GM18499 (cell line): ENCODE data around the gene APBA2.

ENCODE experiments used
- ATAC-seq: cut with Tn5 transposase; IDR thresholded peaks from one replicate; pipeline ENCODE4 v1.9.1; 2021; ENCODE audit warnings: moderate number of reproducible peaks; ENCODE audit not compliant: insufficient read depth, unreplicated experiment

Gene APBA2

GRCh38 chr15:29124581-29125381, 239.0 kb downstream of the APBA2 start:
- no peak for ATAC-seq

DNA sequence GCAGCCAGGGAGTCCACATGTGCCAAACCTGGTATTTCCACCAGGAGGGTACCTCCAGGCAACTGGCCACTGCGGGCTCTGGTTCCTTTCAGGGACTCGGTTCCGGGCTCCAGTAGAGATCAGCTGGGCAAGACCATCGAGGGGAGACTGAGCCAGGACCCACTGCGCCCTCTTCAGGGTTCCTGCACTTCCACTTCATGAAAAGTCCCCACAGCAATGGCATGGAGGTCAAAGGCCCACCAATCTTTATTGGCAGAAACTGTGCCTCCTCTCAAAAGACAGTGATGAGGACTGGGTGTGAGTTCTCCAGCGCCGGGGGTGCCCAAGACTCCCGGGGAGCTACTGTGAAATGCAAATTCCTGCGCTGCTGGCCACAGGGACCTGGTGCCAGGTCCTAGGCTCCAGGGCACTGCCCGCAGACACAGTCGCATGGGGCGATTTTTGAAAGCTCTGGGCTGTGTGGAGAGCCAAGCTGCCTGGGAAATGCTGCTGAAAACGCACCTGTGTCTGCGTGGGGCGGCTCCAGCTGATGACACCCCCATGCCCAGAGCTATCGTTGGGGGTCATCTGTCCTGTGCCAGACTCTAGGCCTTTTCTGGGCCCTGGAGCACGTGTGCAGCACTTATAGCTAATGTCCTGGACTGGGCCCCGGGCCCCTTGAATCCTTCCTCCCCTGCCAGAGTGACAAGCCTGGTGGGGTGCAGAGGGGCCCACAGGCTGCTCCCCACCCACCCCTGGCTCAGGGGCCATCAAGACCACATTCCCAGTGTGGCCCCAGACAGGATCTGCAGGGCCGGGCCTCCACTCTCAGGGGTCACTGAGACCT, 239.8 kb downstream of the APBA2 start:
- ATAC-seq, result no peak

- ATAC-seq, result no peak
Observed at GRCh38 chr15:29126208-29126536, 240.4 kb downstream of the APBA2 start.

- no peak for ATAC-seq
Observed at GRCh38 chr15:29126821-29127461, 241.2 kb downstream of the APBA2 start.

DNA sequence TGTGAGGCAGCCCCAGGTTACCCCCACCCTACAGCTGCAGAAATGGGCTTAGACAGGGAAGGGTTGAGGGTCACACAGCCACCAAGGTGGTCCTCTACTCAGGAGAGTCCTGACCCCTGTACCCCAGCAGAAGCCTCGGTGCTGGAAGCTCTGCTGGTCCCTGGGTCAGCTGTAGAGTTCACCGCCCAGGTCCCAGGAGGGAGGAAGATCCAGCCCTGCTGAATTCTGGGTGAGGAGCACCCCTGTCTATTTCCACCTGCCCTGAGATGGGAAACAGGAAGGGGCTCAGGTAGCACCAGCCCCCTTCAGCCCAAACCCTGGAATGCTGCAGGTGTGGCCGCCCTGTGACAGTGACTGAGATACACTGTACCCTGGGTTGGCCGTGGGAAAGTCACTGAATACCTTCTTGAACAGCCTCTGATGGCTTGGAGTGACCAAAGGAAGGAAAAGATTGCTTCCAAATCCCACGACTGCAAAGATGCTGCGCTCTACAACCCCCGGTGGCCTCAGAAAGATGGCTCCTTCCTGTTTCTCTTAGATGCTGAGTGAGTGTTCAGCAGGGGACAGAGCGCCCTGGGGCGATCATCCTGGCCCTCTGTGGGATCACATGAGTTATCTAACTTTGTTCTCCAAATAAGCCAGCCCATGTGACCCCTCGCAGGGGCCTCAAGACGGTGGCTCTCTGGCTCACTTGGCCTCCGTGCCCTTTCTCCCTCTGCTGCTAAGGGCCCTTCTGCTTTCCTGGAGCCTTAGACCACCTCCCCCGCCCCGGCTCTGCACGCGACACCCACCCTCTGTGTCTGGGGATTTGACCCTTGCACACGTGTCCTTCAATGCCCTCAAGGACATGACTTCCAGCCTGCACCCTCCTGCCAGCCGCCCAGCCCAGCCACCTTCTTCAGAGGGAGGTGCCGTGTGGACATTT, 242.0 kb downstream of the APBA2 start:
- no peak for ATAC-seq

DNA sequence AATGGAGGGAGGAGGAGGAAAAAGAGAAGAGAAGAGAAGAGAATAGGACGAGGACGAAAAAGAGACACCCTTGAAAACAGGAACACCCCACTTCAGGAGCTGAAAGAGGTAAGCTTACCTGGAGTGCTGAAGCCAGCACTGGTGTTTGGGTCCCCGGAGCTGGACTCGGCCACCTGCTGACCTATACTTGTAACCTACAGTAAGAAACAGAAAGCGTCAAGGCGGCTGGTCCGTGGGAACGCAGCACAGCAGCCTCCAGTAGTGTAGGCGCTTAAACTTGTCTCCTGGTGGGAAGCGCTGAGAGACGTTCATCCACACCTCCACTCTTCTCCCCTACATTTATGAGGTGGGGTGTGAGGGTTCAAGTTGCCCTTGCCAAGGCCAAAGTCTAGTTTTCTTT, 242.9 kb downstream of the APBA2 start:
- no peak for ATAC-seq

- no peak for ATAC-seq
Observed at GRCh38 chr15:29129221-29129620, 243.4 kb downstream of the APBA2 start.

GRCh38 chr15:29129926-29130325, 244.2 kb downstream of the APBA2 start:
- no peak for ATAC-seq

GRCh38 chr15:29130476-29130875, 244.7 kb downstream of the APBA2 start:
- no peak for ATAC-seq

GRCh38 chr15:29130951-29131839, 245.4 kb downstream of the APBA2 start:
- no peak for ATAC-seq

- no peak for ATAC-seq
Observed at GRCh38 chr15:29131840-29132420, 246.2 kb downstream of the APBA2 start.

- no peak for ATAC-seq
Observed at GRCh38 chr15:29132735-29133181, 247.0 kb downstream of the APBA2 start.

DNA sequence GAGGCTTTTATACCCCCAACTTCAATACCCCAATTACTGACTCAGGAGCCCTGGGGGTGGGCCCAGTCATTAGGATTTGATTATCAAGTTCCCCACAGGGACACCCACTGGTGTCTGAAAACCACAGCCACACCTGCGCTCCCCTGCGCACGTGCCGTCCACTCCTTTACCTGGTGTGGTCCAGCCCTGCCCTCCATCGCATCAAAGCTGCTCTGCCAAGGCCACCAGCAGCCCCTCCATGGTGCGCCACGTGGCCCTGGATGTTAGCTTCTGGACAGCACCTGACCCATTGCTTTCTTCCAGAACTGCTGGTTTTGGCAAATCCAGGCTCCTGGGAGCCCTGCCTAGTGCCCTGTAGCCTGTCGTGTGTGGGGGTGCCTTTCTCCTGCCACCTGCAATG, 247.5 kb downstream of the APBA2 start:
- no peak for ATAC-seq

DNA sequence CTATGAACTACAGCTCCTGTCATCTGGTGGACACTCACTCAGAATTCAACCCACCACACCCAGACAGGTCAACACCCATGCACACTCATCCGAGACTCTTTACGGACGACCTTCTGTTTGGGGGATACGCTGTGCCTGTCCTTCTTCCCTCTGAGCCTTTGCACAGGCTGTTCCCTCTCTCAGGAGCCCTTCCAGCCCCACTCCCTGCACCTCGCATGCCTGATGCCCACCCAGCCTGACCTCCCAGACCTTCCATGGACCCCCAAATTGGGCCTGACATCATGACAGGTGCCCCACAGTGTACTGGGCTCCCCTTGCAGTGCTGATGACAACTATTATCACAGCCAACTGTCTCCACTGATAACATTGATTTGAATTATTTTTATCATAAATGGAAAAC, 248.0 kb downstream of the APBA2 start:
- ATAC-seq, result no peak

GRCh38 chr15:29134239-29134638, 248.5 kb downstream of the APBA2 start:
- no peak for ATAC-seq

DNA sequence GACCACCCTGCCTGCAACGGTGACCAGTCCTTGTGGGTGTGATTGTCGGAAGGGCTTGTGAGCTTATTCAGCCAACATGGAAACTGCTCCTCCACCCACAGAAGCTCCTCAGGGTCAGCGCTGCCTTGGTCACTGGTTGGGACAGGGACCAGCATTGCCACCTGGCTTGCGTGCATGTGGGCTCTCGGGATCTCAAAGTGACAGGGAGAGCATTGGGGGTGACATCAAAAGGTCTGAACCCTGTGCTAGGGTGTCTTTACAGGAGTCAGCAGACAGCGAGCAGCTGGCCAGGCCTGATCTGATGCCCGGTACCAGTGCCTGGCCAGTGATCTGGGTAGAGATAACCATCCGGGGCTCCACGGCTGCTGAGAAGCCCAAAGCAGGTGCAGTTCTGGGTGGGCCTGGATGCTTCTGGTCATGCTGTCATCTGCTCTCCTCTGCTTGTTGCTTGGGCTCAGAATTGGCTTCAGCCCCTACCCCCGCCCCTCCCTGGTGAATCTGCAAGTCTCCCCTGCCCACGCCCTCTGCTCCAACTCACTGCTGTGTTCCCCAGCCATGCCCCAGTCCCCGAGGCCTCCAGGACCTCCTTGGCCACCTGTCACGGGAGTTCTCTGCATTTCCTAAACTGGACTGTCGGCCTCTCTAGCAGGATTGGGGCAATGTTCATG, 249.0 kb downstream of the APBA2 start:
- ATAC-seq, result no peak

DNA sequence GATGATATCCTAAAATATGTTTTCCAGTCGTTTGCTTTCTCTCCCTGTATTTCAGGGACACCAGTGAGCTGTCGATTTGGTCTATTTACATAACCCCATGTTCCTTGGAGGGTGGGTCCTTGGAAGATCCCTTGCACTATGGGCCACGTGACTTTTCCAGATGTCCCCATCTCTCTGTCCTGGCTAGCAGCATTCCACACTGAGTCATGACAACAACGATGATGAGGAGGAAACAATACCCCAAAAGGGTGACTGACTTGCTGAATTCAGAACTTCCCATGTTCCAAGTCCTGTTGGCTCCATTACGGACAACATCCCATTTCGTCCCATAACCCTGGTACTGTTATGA, 249.5 kb downstream of the APBA2 start:
- no peak for ATAC-seq
